ENCODE measurements around the gene CHKA.

GRCh38 chr11:68148879-68149278 is 27.7 kb upstream of the CHKA start:
- no peak for TF ChIP-seq TAF1 (IDR thresholded peaks at IDR 0.05; ENCODE audit: low read depth)
- no peak for TF ChIP-seq MAX (IDR thresholded peaks at IDR 0.05)
